Caki2 (cell line): ENCODE data around the gene FOXF1. TPM values are rescaled to one million over a fixed set of nuclear protein-coding genes. Genes with fewer than 3 reads are reported as not detected.

Source experiments
- DNase-seq: peaks from one replicate; pipeline ENCODE4 v3.0.0-alpha.2; 2015; ENCODE audit warnings: low read depth
- in situ Hi-C: cut with HindIII; loops from 2 replicates; pipeline ENCODE4 v1.10.0; 2016; ENCODE audit warnings: low sequenced_read_pairs, low pct_unique_long_range_greater_than_20kb, mixed read lengths
- total RNA-seq: library from RNA; depleted of rRNA; stranded (reverse); fragments of >200 nt; shearing (Covaris generic); gene quantifications from 2 replicates; pipeline ENCODE4 v1.2.3, GENCODE V29; 2014; ENCODE audit warnings: low replicate concordance

Gene FOXF1
- total RNA-seq, 1 experiment from 2014 or later: 1.5 TPM

DNA sequence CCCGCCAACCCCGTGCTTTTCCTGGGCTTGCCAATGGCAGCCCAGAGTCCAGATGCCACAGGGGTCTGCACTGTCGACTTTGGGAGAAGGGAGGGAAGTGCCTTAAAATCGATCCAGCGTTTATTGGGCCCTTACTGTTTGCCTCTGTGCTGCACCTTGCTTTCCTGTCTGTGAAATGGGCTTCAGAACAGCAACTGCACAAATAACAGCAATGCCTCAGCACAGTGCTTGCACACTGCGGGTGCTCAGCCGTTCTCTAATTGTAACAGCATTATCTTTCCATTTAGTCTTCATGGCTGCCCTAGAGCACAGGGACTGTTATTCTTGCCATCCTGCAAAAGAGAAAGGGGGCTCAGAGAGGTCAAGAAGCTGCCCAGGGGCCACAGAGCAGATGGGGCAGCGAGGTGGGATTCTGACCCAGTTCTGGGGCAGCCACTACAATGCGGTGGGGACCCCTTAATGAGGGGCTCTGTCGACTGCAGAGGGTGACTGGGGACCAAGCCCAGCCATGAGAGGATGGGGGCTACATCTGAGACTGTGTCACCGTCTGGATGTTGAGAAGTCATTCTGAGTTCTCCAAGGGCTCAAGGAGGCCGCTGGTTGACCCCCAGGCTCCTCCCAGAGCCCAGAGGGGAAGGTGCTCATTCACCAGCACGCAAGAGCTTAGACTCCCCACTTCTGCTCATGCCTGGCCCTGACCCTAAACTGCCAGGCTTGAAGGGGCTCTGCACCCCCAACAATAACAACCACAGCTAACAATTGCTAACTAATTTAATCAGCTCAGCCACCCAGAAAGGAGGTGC lies 9.4 kb upstream of the FOXF1 start:
- no peak for DNase-seq
- in situ Hi-C loops: loop anchor here (25.0 kb wide), 1 partner anchor 414 kb away; no protein-coding TSS in a partner anchor

DNA sequence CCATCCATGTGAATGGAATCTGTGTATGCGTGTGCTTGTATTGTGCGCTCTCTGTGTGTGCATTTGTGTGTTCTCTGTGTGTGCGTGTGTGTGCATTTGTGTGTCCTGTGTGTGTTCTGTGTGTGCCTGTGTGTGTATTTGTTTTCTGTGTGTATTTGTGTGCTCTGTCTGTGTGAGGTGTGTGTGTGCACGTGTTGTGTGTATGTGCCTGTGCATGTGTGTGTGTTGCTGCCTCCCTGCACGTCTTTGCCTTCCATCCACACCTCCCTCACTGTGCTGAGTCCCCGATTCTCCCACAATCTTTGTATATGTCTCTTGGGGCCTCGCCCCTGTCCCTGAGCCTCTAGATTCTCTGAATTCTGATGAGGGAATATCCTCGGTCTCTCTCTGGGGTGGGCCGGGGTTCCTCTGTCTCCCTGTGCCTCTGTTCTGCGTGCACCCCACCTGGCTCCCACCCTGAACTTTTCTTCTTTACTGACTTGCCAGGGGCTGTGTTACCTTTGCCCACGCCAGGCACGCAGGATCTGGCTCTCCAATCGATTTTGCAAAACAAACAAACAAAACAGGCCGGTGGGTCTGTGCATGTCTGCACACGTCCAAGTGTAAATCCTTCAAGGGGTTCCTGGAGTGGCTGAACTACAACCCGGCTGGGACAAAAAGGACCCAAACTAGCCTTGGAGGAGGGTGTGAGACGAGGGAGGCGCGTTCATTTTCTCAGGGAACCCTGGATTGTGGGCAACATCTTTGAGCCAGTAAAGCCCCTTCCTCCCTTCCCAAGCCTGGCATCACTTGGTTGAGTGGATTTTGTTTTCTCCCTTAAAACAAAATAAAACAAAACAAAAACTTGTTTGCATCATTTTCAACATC lies 8.1 kb upstream of the FOXF1 start:
- in situ Hi-C loops: loop anchor here (25.0 kb wide), 1 partner anchor 415 kb away; no protein-coding TSS in a partner anchor
- DNase-seq: no peak

DNA sequence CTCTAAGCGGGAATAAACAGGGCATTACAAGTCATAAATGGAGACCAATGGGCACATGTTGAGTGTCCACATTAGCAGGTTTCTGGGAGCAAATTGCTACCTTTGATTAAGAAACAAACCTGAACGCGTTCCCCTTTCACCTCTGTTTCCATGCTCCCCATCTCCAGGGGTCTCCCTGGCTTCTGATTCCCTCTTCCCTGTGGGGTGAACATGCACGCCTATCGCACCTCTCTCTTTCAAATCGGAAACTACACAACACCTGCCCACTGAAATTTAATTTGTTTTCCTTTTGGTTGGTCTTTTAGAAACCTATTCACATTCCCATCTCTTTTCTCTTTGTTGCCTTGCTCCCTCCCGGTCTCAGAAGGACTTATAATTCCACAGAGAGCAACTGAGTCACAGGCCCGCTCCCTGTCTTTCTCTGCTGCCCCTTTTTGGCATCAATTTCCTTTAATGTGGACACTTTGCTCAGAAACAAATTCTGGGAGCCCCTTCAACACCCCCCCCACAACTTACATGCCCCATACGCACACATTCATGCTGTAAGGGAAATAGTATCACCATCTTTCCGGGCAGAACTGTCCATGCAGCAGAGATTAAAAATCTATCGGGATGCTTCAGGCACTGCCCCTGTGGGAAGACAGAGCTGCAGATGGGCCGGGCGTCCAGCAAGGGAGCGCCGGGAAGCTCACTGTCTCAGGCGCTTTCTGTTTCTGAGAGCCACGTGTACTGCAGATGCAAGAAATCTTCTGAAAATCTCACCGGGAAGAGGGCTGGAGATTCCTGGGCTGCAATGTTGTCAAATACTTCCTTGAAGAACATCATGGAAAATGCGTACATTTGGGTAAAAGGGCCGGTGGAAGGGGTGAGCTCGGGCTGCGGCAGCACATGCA lies 7.2 kb upstream of the FOXF1 start:
- in situ Hi-C loops: loop anchor here (25.0 kb wide), 1 partner anchor 416 kb away; no protein-coding TSS in a partner anchor
- DNase-seq: no peak

DNA sequence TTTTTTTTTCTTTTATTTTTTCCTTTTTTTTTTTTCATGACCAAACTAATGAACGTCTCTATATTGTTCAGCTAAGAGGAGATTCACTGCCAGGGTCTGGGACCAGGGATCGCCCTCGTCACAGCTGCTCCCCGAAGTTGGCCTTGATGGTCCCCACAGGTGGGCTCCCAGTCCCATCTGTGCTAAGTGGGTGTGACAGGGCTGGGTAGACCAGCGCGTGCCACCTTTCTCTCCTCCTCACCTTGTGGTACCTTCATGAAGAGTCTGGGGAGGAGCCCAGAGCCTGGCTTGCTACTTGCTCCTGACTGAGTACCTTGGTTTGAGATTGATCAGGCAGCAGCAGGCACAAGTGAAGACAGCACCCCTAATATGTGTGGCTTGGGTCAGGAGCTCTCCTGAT lies 6.5 kb upstream of the FOXF1 start:
- in situ Hi-C loops: loop anchor here (25.0 kb wide), 1 partner anchor 417 kb away; no protein-coding TSS in a partner anchor
- DNase-seq: no peak

DNA sequence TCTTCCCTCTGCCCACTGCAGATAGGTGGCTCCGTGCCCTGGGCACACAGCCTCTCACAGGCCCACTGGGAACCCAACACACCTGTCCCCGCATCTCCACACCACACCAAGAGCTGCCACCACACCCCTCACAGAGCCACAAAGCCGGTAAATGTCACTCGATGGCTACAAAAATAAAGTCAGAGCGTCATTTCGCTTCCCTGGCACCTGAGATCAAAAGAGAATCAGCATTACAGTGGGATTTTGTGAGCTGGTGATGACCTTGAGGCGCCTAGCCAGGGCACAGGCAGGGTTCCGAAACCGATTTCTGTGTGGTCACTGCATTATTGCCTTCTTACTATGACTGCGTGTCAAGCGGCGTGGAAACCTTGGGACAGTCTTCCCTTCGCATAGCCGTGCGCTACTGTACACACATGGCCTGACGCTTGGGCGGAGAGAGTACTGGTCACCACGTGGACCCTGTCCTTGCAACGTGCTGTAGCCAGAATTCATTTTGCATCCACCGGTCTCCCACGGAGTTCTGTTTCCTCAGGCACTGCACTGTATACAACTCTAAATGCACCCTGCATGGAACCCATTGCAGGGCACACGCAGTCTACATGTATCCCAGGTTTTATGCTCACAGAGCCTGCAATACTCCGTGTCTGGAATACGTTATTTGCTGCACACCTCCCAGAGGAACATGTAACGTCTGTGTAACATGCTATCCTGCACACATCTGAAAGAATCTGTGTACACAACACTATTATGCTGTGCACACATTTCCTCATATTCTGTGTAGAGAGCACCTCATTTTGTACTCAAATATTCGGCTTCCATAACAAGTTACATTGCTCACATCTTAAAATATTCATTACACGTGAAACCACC lies 5.8 kb upstream of the FOXF1 start:
- DNase-seq: no peak
- in situ Hi-C loops: loop anchor here (25.0 kb wide), 1 partner anchor 417 kb away; no protein-coding TSS in a partner anchor

DNA sequence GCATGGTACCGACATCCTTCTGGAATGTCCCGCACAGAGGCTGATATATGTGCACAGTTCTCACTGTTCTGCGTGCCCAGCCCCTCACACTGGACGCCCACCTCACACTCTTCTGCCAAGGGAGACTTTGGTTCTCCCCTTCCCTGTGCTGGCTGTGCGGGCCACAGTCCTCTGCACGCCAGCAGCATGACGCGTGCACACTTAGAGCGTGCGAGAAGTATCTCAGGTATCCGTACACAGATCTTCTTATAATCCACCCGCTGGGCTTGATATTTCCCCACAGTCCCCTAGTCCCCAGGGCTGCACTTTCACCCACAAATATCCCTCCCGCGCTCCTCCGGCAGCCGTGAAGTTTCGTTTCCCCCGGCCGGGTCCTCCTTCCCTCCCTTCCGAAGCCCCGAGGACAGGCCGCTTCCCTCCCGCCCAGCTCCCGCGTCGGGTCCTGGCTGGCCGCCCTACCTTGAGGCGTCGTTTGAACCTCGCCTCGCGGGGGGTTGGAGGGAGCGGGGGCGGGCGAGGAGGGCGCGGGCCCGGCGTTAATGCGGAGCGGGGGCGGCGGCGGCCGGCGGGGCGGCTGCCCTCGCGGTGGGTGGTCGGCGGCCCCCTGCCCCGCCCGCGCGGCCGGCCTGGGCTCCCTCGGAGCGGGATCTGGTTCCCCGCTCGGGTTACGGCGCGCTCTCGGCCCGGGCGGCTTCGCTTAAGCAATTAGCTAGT lies 5.0 kb upstream of the FOXF1 start:
- in situ Hi-C loops: loop anchor here (25.0 kb wide), 1 partner anchor 418 kb away; no protein-coding TSS in a partner anchor
- DNase-seq: no peak

DNA sequence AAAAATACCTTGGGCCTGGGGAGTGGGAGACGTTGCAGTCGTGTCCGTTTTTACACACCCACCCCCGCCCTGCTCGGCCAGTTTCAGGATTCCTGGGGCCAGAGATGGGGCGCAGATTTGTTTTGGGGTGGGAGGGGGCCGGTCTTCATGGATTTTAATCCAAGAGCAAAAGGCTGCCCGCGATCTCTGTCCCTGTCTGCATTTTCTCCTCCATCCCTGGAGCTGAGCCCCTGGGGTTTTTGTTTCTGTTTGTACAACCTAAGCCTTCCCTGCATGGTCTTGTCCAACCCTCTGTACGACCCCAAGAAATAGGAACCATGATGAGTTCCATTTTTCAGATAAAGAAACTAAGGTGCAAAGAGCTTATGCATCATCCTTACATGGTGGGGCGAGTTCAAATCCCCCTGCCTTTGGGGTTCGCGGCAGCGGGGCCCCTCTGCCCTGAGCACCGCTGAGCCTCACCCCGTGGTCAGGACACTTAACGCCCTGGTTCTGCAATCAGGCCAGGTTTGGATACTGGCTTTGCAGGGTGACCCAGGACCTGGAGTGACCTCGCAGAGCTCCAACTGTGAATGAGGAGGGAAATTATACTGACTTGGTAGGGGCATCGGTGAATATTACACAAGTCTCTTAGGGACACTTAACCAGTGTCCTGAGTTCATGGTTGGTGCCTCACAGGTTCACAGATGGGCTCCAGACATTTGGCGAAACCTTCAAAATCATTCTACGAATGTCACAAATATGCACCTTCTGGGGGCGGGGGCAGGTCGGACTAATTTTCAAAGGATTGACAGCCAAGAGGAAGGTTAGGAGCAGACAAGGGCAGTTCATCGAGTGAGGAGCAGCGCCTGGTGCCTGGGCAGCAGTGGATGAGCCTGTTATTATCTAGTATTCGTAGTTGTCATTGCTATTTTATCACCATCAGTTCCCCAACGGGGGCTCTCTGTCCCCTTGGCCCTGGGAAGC lies 4.1 kb upstream of the FOXF1 start:
- no peak for DNase-seq
- in situ Hi-C loops: loop anchor here (25.0 kb wide), 1 partner anchor 419 kb away; no protein-coding TSS in a partner anchor

DNA sequence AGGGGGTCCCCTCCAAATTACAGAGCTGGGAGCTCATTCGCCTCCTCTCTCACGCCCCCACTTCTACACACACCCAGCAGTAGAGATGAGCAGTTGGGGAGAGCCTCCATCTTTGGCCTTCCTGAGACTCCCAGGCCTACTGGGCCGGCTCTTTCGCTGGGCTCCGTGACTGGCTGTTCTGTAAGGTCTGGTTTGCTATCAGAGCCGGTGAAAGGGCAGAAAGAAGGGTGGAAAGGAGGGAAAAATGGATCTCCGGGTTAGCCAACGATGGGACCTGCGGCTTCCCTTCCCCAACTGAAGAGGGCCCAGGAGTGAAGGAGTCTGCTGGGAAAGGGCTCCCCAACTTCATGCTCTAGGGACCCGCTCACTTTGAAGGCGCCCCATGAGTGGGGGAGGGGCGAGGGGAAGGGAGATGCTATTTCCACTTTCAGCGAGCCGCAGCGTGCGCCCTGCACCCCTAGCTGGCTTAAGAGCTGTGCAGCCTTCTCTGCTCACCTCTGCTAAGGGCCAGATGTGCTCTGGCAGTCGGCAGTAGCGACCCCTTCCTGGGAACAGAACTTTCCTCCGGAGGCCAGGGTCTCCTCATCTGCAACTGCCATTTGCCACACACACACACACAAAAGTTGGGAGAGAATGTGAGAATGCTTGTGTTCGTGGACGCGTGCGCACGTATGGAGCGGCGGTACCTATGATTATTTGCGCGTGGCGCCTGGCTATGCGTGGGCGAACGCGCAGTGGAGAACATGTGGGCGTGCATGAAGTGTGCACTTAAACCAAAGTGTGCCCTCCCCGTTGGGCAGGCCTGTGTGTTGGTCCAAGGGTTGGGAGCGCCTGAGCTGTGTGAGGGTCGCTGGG lies 2.9 kb upstream of the FOXF1 start:
- in situ Hi-C loops: loop anchor here (25.0 kb wide), 1 partner anchor 420 kb away; no protein-coding TSS in a partner anchor
- DNase-seq: no peak

DNA sequence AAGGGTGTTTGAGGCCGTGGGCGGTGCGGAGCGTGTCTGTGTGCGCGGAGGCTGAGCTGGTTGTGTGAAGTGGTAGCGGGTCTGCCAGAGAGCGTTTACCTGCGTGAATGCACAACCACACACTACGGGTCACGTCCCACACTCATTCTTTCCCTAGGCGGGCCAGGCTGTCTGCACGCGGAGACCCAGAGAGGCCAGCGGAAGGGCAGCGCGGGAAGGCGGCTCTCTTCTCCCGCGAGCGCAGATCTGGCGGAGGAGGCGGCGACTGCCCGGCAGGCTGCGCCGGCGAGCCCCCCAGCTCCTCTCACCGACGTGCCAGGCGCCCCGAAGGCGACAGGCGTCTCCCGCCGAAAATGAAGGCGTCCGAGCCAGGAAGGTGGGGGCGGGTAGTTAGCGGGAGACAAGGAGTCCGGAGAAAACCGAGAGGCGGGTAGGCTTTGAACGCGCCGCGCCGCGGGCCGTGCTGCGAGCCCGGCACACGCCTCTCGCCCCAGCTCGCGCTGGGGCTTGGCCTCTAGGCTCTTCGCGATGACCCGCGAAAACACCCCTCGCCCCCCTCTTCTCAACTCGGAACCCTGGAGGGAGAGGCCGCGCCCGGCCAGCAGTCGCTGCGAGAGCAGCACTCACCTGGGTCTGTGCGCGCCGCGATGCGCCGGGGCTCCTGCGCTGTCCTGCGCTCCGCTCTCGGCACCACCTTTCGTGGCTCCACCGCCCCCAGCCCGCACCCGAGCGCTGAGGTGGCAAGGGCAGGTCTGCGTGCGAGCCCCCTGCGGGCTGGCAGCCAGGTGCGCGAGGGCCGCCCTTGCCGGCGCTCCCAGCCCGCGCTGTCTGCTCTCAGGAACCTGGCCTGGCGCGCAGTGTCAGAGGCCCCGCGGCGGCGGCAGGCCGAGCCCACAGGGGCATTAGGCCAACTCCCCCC lies 2.0 kb upstream of the FOXF1 start:
- DNase-seq: no peak
- in situ Hi-C loops: loop anchor here (25.0 kb wide), 1 partner anchor 421 kb away; no protein-coding TSS in a partner anchor

DNA sequence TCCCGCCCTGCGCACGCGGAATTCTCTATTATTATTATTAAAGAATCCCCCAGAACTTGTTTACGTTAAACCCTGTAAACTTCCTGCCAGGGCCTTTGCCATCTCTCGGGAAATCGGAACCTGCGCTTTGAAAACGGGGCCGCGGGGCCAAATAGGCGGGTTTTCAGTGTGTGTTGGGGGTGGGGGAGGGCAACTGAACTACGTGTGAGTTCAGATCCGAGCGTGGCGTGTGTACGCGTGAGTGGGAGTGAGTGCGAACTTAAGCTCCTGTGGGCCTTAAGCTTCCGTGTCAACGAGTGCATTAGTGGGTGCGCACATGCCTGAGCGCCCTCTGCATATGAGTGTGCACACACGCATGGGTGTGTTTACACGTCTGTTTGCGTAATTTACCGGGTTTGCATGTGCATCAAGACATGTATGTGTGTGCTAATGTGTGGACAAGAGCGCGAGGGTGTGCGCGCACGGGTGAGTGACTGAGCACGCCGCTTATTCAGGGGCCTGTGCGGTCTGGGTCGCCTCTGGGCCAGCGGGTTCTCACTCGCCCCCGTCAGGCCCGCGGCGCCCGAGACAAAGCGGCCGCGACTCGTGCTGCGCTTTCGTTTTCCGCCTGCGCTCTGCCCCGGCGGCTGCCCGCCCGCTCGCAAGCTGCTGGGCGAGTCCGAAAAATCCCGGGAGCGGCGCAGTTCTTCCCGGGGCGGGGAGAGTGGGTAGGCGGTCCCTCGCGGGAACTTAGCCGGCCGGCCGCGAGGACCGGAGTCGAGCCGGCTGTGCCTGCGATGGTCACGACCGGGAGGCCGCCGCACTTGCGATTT lies 1.2 kb upstream of the FOXF1 start:
- in situ Hi-C loops: loop anchor here (25.0 kb wide), 1 partner anchor 422 kb away; no protein-coding TSS in a partner anchor
- DNase-seq: peak; percentile 76

DNA sequence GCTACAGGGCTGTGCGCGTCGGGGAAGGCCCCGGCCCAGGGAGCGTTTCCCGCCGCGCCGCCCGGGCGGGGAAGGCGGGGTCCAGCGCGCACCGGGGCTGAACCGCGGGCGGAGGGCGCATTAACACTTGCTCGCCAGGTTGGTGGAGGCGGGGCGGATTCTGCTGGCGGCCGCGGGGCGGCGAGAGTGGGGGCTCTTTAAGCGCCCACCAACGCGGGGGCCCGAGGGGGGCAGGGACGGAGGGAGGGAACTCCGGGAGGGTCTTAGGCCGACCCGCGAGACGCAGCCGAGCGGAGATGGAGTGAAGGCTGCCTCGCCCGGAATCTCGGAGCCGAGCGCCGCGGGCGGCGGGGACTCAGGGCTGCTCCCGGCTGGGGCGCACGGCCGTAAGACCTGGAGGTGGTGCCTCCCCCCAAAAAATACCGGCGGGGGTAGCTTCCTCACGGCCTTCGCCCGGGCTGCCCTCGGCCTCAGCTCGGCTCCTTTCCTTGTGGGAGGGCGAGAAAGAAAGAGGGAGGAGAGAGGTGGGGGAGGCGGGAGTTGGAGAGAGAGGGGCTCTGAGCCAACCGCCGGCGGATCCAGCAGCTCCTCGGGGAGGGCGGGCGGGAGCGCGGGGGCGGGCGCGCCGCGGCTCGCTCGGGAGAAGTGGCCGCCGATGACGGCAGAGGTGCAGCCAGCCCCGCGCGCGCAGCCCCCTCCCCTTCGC lies 415 bp upstream of the FOXF1 start:
- DNase-seq: peak; percentile 73
- in situ Hi-C loops: loop anchor here (25.0 kb wide), 1 partner anchor 423 kb away; no protein-coding TSS in a partner anchor
